CD4-positive, CD25-positive, alpha-beta regulatory T cell (primary cell): ENCODE measurements around the gene NTM. TPM values are rescaled to one million over a fixed set of nuclear protein-coding genes. Genes with fewer than 3 reads are reported as not detected.

ENCODE experiments used
- ATAC-seq, 2 donors: fragments of 150-1000 bp; cut with Tn5 transposase; one replicate each; pipeline ENCODE4 v1.10.0; 2021; ENCODE audit warnings: low read depth in 2 of 2, moderate number of reproducible peaks in 2 of 2, moderate library complexity in 1 of 2
- DNase-seq, 3 donors: peaks; one replicate each; pipeline versions ENCODE4 v3.0.0 to v3.0.0-alpha.2; 2012 to 2022; ENCODE audit warnings: mixed read lengths in 1 of 3
- H3K27ac ChIP-seq: one replicate; pipeline ENCODE4 v1.7.0; 2013; ENCODE audit warnings: mild to moderate bottlenecking, low read length; ENCODE audit not compliant: insufficient read depth, poor library complexity, severe bottlenecking
- H3K27me3 ChIP-seq: one replicate; pipeline ENCODE4 v1.7.0; 2013; ENCODE audit warnings: low read length; ENCODE audit not compliant: control insufficient read depth, insufficient read depth
- H3K36me3 ChIP-seq: one replicate; pipeline ENCODE4 v1.7.0; 2013; ENCODE audit warnings: mild to moderate bottlenecking, low read length, moderate library complexity; ENCODE audit not compliant: control insufficient read depth, insufficient read depth
- H3K4me1 ChIP-seq: 2 replicates; pipeline ENCODE4 v1.7.0; 2013; ENCODE audit warnings: mild to moderate bottlenecking, low read length; ENCODE audit not compliant: insufficient read depth, control insufficient read depth, poor library complexity, severe bottlenecking
- H3K4me3 ChIP-seq: one replicate; pipeline ENCODE4 v1.7.0; 2013; ENCODE audit warnings: low read depth, mild to moderate bottlenecking, low read length, moderate library complexity
- H3K9me3 ChIP-seq, 2 experiments: 1 replicate in 1 of 2; 2 replicates in 1 of 2; pipeline ENCODE4 v1.7.0; 2013; ENCODE audit warnings: low read length in 2 of 2, mild to moderate bottlenecking in 1 of 2, moderate library complexity in 1 of 2; ENCODE audit not compliant: control insufficient read depth in 2 of 2
- H3K27ac Mint-ChIP-seq, 3 donors: one replicate each; pipeline ENCODE4 v1.8.0; 2020 to 2022; ENCODE audit warnings: mild to moderate bottlenecking in 3 of 3, mixed read lengths in 3 of 3, moderate library complexity in 2 of 3
- H3K27me3 Mint-ChIP-seq: one replicate; pipeline ENCODE4 v1.8.0; 2022; ENCODE audit warnings: mild to moderate bottlenecking, mixed read lengths
- H3K36me3 Mint-ChIP-seq: one replicate; pipeline ENCODE4 v1.8.0; 2020; ENCODE audit warnings: mixed read lengths
- H3K4me1 Mint-ChIP-seq, 4 donors: one replicate each; pipeline ENCODE4 v1.8.0; 2020 to 2022; ENCODE audit warnings: mixed read lengths in 4 of 4, mild to moderate bottlenecking in 1 of 4
- H3K4me3 Mint-ChIP-seq, 4 donors: one replicate each; pipeline ENCODE4 v1.8.0; 2020 to 2022; ENCODE audit warnings: mild to moderate bottlenecking in 4 of 4, mixed read lengths in 4 of 4, moderate library complexity in 3 of 4
- H3K9me3 Mint-ChIP-seq, 7 donors: one replicate each; pipeline ENCODE4 v1.8.0; 2020 to 2022; ENCODE audit warnings: mixed read lengths in 7 of 7, mild to moderate bottlenecking in 3 of 7, moderate library complexity in 2 of 7
- polyA plus RNA-seq, 4 donors: library from polyadenylated mRNA; unstranded; fragments of 300-500 nt; fragmentation: Illumina TruSeq; gene quantifications; one replicate each; pipeline ENCODE4 v1.2.3, GENCODE V29; 2021
- total RNA-seq: library from RNA; stranded (reverse); gene quantifications from one replicate; pipeline ENCODE4 v1.2.3, GENCODE V29; 2022

NTM gene
- total and polyA plus RNA-seq, 5 donors from 2014 or later, result 1.3 TPM; not detected in 4

DNA sequence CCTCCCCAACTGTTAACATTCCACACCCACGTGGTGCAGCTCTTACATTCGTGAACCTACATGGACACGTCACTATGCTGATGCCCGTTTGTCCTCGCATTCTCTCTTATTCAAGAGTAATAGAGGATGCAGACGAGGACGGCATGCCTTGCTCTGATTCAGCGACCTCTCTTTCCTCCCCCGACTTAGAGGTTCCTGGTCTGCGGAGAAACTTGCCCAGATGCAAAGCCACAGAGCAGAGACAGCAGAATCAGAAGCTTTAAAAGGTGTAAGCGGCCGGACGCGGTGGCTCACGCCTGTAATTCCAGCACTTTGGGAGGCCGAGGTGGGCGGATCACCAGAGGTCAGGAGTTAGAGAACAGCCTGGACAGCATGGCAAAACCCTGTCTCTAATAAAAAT is 288.0 kb downstream of the NTM start:
- Histone ChIP-seq H3K36me3 (no peaks in the 10 kb centered on the region), H3K27ac (no peak overlapping the region), H3K27me3 (no peaks in the 10 kb centered on the region), H3K4me1 (no peaks in the 10 kb centered on the region), H3K9me3 (no peaks in the 10 kb centered on the region), H3K4me3 (no peak overlapping the region)
- no peak for DNase-seq
- no peak overlapping the region for H3K27ac Mint-ChIP-seq
- no peaks in the 10 kb centered on the region for H3K36me3 Mint-ChIP-seq
- no peak overlapping the region for H3K4me3 Mint-ChIP-seq
- no peaks in the 10 kb centered on the region for H3K27me3 Mint-ChIP-seq
- no peak for ATAC-seq
- peaks cover 0 to 5% (median 0%) of the 10 kb centered on the region in 7 donors for H3K9me3 Mint-ChIP-seq
- no peaks in the 10 kb centered on the region for H3K4me1 Mint-ChIP-seq

DNA sequence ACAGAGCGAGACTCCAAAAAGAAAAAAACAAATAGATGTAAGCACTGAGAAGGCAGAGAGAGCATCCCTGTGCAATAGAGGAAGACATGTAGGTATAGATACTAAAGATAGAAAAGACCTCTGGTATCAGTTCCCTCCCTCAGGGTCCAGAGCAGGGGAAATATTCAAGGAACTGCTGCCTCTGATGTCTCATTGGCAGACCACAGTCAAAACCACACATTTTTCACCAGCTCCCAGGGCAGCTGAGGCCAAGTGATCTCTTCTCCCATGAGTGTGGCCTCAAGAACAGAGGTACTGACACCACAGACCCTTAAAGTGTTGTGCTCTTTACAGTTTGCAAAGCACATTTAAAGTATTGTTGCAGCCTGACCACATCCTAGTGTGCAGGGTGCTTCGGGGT is 288.5 kb downstream of the NTM start:
- Mint-ChIP-seq H3K27me3 (no peaks in the 10 kb centered on the region), H3K36me3 (no peaks in the 10 kb centered on the region), H3K27ac (no peak overlapping the region), H3K9me3 (peaks cover 0 to 5% (median 0%) of the 10 kb centered on the region in 7 donors), H3K4me1 (no peaks in the 10 kb centered on the region), H3K4me3 (no peak overlapping the region)
- Histone ChIP-seq H3K9me3 (no peaks in the 10 kb centered on the region), H3K4me1 (no peaks in the 10 kb centered on the region), H3K36me3 (no peaks in the 10 kb centered on the region), H3K27me3 (no peaks in the 10 kb centered on the region), H3K27ac (no peak overlapping the region), H3K4me3 (no peak overlapping the region)
- no peak for DNase-seq
- ATAC-seq, result no peak

DNA sequence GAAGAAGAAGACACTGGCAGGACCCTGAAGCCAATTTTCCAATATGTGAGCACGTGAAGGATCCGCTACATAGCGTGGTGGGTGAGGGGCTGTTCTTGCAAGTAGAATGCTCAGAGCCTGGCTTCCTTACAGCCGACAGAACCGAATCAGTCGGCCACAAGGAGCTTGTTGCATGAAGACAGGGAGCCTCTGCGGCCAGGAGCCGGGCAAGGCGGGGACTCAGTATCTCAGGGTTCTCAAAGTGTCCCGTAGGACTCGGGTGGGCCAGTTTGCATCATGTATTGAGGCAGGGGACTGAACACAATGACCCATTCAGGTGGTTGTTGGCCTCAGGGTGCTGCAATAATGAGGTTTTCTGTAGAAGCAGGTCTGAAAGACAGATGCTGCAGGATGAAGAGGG is 289.5 kb downstream of the NTM start:
- Mint-ChIP-seq H3K36me3 (no peaks in the 10 kb centered on the region), H3K27ac (no peak overlapping the region), H3K27me3 (no peaks in the 10 kb centered on the region), H3K4me3 (no peak overlapping the region), H3K9me3 (peaks cover 0 to 3% (median 0%) of the 10 kb centered on the region in 7 donors), H3K4me1 (no peaks in the 10 kb centered on the region)
- Histone ChIP-seq H3K27me3 (no peaks in the 10 kb centered on the region), H3K4me3 (no peak overlapping the region), H3K27ac (no peak overlapping the region), H3K9me3 (no peaks in the 10 kb centered on the region), H3K36me3 (no peaks in the 10 kb centered on the region), H3K4me1 (no peaks in the 10 kb centered on the region)
- DNase-seq, result no peak
- no peak for ATAC-seq

GRCh38 chr11:131661132-131661531 is 290.7 kb downstream of the NTM start:
- no peak overlapping the region for H3K27ac Mint-ChIP-seq
- no peaks in the 10 kb centered on the region for H3K36me3 Mint-ChIP-seq
- H3K36me3 ChIP-seq, result no peaks in the 10 kb centered on the region
- DNase-seq (no peak), ATAC-seq (no peak)
- no peaks in the 10 kb centered on the region for H3K27me3 Mint-ChIP-seq
- H3K4me1 ChIP-seq, result no peaks in the 10 kb centered on the region
- H3K27ac ChIP-seq, result no peak overlapping the region
- H3K27me3 ChIP-seq, result no peaks in the 10 kb centered on the region
- H3K9me3 ChIP-seq, result no peaks in the 10 kb centered on the region
- no peak overlapping the region for H3K4me3 ChIP-seq
- H3K4me1 Mint-ChIP-seq, result no peaks in the 10 kb centered on the region
- no peak overlapping the region for H3K4me3 Mint-ChIP-seq
- H3K9me3 Mint-ChIP-seq, result peaks cover 0 to 3% (median 0%) of the 10 kb centered on the region in 7 donors

GRCh38 chr11:131662317-131662972 is 292.0 kb downstream of the NTM start:
- H3K4me3 ChIP-seq, result no peak overlapping the region
- H3K36me3 Mint-ChIP-seq, result no peaks in the 10 kb centered on the region
- H3K27me3 ChIP-seq, result no peaks in the 10 kb centered on the region
- ATAC-seq, result no peak
- H3K4me1 ChIP-seq, result no peaks in the 10 kb centered on the region
- H3K27ac Mint-ChIP-seq, result no peak overlapping the region
- H3K4me1 Mint-ChIP-seq, result no peaks in the 10 kb centered on the region
- DNase-seq, result no peak
- no peak overlapping the region for H3K4me3 Mint-ChIP-seq
- no peaks in the 10 kb centered on the region for H3K36me3 ChIP-seq
- no peaks in the 10 kb centered on the region for H3K27me3 Mint-ChIP-seq
- peaks cover 0 to 3% (median 0%) of the 10 kb centered on the region in 7 donors for H3K9me3 Mint-ChIP-seq
- H3K9me3 ChIP-seq, result no peaks in the 10 kb centered on the region
- H3K27ac ChIP-seq, result no peak overlapping the region

- Histone ChIP-seq H3K4me3 (no peak overlapping the region), H3K27ac (no peak overlapping the region), H3K27me3 (no peaks in the 10 kb centered on the region), H3K9me3 (no peaks in the 10 kb centered on the region), H3K4me1 (no peaks in the 10 kb centered on the region), H3K36me3 (no peaks in the 10 kb centered on the region)
- Mint-ChIP-seq H3K27me3 (no peaks in the 10 kb centered on the region), H3K4me1 (no peaks in the 10 kb centered on the region), H3K27ac (no peak overlapping the region), H3K4me3 (no peak overlapping the region), H3K36me3 (no peaks in the 10 kb centered on the region), H3K9me3 (peaks cover 0 to 3% (median 0%) of the 10 kb centered on the region in 7 donors)
- DNase-seq (no peak), ATAC-seq (no peak)
These were observed 292.6 kb downstream of the NTM start for GRCh38 chr11:131662993-131663392.

DNA sequence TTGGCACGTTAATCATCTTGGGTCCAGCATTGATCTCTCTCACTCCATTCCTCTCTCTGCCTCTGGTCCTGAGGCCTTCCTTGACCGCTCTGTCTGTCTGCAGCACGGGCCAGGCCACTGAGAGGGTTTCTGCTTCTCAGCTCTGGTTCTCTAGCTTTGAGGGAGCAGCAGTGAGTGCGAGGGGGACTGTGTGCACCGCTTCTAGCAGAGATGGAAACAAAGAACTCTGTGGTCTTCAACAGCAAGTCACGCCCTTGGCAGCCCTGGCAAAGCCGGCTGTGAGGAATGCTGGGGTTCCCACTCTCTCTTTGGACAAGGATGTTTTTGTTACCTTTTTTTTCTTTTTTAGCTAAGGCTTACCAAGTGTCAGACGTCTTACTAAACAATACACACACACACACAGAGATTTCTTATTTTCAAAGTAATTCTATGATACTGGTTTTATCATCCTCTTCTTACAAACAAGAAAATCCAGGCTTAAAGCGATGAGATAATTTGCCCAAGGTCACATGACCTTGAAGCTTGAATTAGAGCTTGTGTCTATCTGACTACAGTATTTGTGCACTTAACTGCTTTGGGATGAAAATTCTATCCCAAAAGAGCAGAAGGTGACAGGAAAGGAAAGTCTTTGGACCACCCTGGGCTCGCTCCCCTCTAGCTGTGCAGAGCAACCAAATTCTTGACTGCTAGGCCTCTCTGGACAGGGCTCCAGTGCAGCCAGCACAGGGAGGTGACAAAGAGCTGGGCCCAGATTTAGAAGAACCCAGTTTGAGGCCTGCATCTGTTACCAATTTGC is 293.2 kb downstream of the NTM start:
- Histone ChIP-seq H3K27me3 (no peaks in the 10 kb centered on the region), H3K4me1 (no peaks in the 10 kb centered on the region), H3K9me3 (no peaks in the 10 kb centered on the region), H3K36me3 (no peaks in the 10 kb centered on the region), H3K27ac (no peak overlapping the region), H3K4me3 (no peak overlapping the region)
- peaks cover 5% of the 10 kb centered on the region for H3K27me3 Mint-ChIP-seq
- no peak for DNase-seq
- H3K4me1 Mint-ChIP-seq, result no peaks in the 10 kb centered on the region
- no peak overlapping the region for H3K4me3 Mint-ChIP-seq
- ATAC-seq, result no peak
- no peaks in the 10 kb centered on the region for H3K36me3 Mint-ChIP-seq
- H3K27ac Mint-ChIP-seq, result no peak overlapping the region
- peaks cover 0 to 3% (median 0%) of the 10 kb centered on the region in 7 donors for H3K9me3 Mint-ChIP-seq

DNA sequence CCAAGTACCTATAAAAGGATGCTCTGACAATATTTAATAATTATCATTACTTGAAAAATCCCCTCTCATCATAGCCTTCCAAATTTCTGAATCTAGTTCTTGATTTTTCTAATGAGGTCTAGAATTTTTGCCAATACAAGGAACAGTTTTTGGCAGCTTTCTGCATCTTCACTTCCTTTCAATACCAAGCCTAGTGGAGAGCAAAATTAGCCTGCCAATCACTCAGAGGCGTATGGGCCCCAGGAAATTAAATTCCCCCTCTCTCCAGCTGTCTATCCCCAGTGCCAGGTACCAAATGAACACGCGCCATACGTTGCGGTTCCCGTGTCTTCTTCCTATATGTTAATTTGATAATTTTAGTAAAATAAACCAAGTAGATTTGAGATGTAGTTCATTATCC is 293.9 kb downstream of the NTM start:
- H3K4me3 ChIP-seq, result no peak overlapping the region
- no peaks in the 10 kb centered on the region for H3K27me3 ChIP-seq
- DNase-seq (no peak), ATAC-seq (no peak)
- Mint-ChIP-seq H3K36me3 (no peaks in the 10 kb centered on the region), H3K27me3 (peaks cover 5% of the 10 kb centered on the region), H3K27ac (no peak overlapping the region), H3K4me1 (no peaks in the 10 kb centered on the region), H3K4me3 (no peak overlapping the region), H3K9me3 (peaks cover 0 to 3% (median 0%) of the 10 kb centered on the region in 7 donors)
- no peaks in the 10 kb centered on the region for H3K9me3 ChIP-seq
- H3K4me1 ChIP-seq, result no peaks in the 10 kb centered on the region
- H3K36me3 ChIP-seq, result no peaks in the 10 kb centered on the region
- H3K27ac ChIP-seq, result no peak overlapping the region
